Caco-2 (cell line): ENCODE results near the gene HIF1A. TPM values are rescaled to one million over a fixed set of nuclear protein-coding genes. Genes with fewer than 3 reads are reported as not detected.

ENCODE experiments used
- BruUV-seq: library from RNA; stranded (reverse); fragments of 400-500 nt; replicated peaks from 2 replicates; lab custom pipeline; 2021; lab: Mats Ljungman, UMichigan
- CTCF ChIA-PET: fragments of 300-600 bp; sonication (Branson Sonifier 250); formaldehyde crosslinking; loops from one replicate; lab custom pipeline; 2022; ENCODE audit warnings: antibody characterized with exemption; lab: Charles Lee
- POLR2A ChIA-PET: fragments of 300-600 bp; sonication (Branson Sonifier 250); formaldehyde crosslinking; loops from one replicate; lab custom pipeline; 2022; ENCODE audit warnings: antibody characterized with exemption; lab: Charles Lee
- DNase-seq, 2 experiments: peaks; one replicate each; pipeline versions ENCODE4 v3.0.0 to v3.0.0-alpha.2; 2020 to 2022
- H3K27me3 ChIP-seq: replicated peaks from 2 replicates; pipeline ENCODE4 v1.6.0; 2011; ENCODE audit warnings: low read length; ENCODE audit not compliant: control insufficient read depth, insufficient read depth
- H3K36me3 ChIP-seq: 2 replicates; pipeline ENCODE4 v1.5.1; 2011; ENCODE audit warnings: low read length; ENCODE audit not compliant: control insufficient read depth, insufficient read depth
- H3K4me1 ChIP-seq: fragments of 250-450 bp; sonication (Bioruptor Pico); 2 replicates; pipeline ENCODE4 v1.5.1; 2020; ENCODE audit warnings: mild to moderate bottlenecking
- H3K4me3 ChIP-seq: 2 replicates; pipeline ENCODE4 v1.5.1; 2011; ENCODE audit warnings: low read depth, mild to moderate bottlenecking, control low read depth, low read length
- H3K9me3 ChIP-seq: fragments of 250-450 bp; sonication (Bioruptor Pico); 2 replicates; pipeline ENCODE4 v1.5.1; 2020; ENCODE audit warnings: mild to moderate bottlenecking, moderate library complexity
- H3K27ac Mint-ChIP-seq: one replicate; pipeline ENCODE4 v1.8.0; 2022; ENCODE audit warnings: mixed read lengths; ENCODE audit not compliant: unreplicated experiment
- H3K27me3 Mint-ChIP-seq: one replicate; pipeline ENCODE4 v1.8.0; 2022; ENCODE audit warnings: mixed read lengths; ENCODE audit not compliant: insufficient read depth, unreplicated experiment
- H3K36me3 Mint-ChIP-seq: one replicate; pipeline ENCODE4 v1.8.0; 2022; ENCODE audit warnings: mild to moderate bottlenecking, mixed read lengths; ENCODE audit not compliant: insufficient read depth, unreplicated experiment
- H3K4me1 Mint-ChIP-seq: one replicate; pipeline ENCODE4 v1.8.0; 2022; ENCODE audit warnings: low read depth, mixed read lengths; ENCODE audit not compliant: unreplicated experiment
- H3K4me3 Mint-ChIP-seq: one replicate; pipeline ENCODE4 v1.8.0; 2022; ENCODE audit warnings: mild to moderate bottlenecking, moderate library complexity, mixed read lengths; ENCODE audit not compliant: unreplicated experiment
- H3K9me3 Mint-ChIP-seq: one replicate; pipeline ENCODE4 v1.8.0; 2022; ENCODE audit warnings: mixed read lengths; ENCODE audit not compliant: unreplicated experiment
- CTCF ChIP-seq, 2 experiments: fragments of 200-600 bp in 1 of 2; IDR thresholded peaks; 1 replicate in 1 of 2; 2 replicates in 1 of 2; pipeline versions ENCODE4 v1.5.1 to v1.8.0; 2011 to 2022; ENCODE audit warnings: antibody characterized with exemption in 1 of 2, control low read depth in 1 of 2, inconsistent platforms in 1 of 2, low read depth in 1 of 2, low read length in 1 of 2, mild to moderate bottlenecking in 1 of 2, moderate library complexity in 1 of 2; ENCODE audit not compliant: insufficient read depth in 1 of 2, severe bottlenecking in 1 of 2, unreplicated experiment in 1 of 2
- intact Hi-C: fragments of 100-400 bp; cut with micrococcal nuclease; formaldehyde crosslinking; loops from one replicate; pipeline ENCODE4 v1.10.0; 2022; ENCODE audit not compliant: unreplicated experiment
- total RNA-seq: library from RNA; stranded (reverse); gene quantifications from 2 replicates; pipeline ENCODE4 v1.2.3, GENCODE V29; 2022

Gene HIF1A
- total RNA-seq, 1 experiment from 2014 or later = 127 TPM

GRCh38 chr14:61718039-61718438, 22.7 kb downstream of the HIF1A start:
- Histone ChIP-seq H3K4me1 (peaks cover 23% of the 10 kb centered on the region; the same call in 1 of the 2 replicates), H3K4me3 (no peak overlapping the region), H3K36me3 (no peaks in the 10 kb centered on the region; the same call in 1 of the 2 replicates), H3K9me3 (no peaks in the 10 kb centered on the region), H3K27me3 (no peaks in the 10 kb centered on the region)
- CTCF ChIA-PET = no interaction called here
- Mint-ChIP-seq H3K9me3 (no peaks in the 10 kb centered on the region), H3K27me3 (no peaks in the 10 kb centered on the region), H3K4me1 (peaks cover 16% of the 10 kb centered on the region), H3K36me3 (peaks cover 22% of the 10 kb centered on the region), H3K27ac (no peak overlapping the region), H3K4me3 (no peak overlapping the region)
- POLR2A ChIA-PET = no interaction called here
- TF ChIP-seq CTCF (IDR thresholded peaks at IDR 0.05; ENCODE audit: insufficient read depth in 1 of 2, low read depth in 1 of 2, low read length in 1 of 2, severe bottlenecking in 1 of 2, unreplicated experiment in 1 of 2) = no peak
- no TSS peak for BruUV-seq
- intact Hi-C loops = loop anchor here (5.0 kb wide), 1 partner anchor 156 kb away; no protein-coding TSS in a partner anchor
- DNase-seq = no peak

- H3K4me3 Mint-ChIP-seq = no peak overlapping the region
- Histone ChIP-seq H3K9me3 (no peaks in the 10 kb centered on the region), H3K4me1 (peaks cover 10% of the 10 kb centered on the region; the same call in 1 of the 2 replicates), H3K36me3 (no peaks in the 10 kb centered on the region; the same call in 1 of the 2 replicates), H3K4me3 (no peak overlapping the region), H3K27me3 (no peaks in the 10 kb centered on the region)
- ChIA-PET POLR2A (no interaction called here), CTCF (no interaction called here)
- H3K27ac Mint-ChIP-seq = no peak overlapping the region
- H3K4me1 Mint-ChIP-seq = peaks cover 11% of the 10 kb centered on the region
- no peak for DNase-seq
- no peaks in the 10 kb centered on the region for H3K9me3 Mint-ChIP-seq
- no TSS peak for BruUV-seq
- TF ChIP-seq CTCF (IDR thresholded peaks at IDR 0.05; ENCODE audit: insufficient read depth in 1 of 2, low read depth in 1 of 2, low read length in 1 of 2, severe bottlenecking in 1 of 2, unreplicated experiment in 1 of 2) = no peak
- intact Hi-C loops = loop anchor here (5.0 kb wide), 1 partner anchor 157 kb away; no protein-coding TSS in a partner anchor
- no peaks in the 10 kb centered on the region for H3K27me3 Mint-ChIP-seq
- peaks cover 35% of the 10 kb centered on the region for H3K36me3 Mint-ChIP-seq
Observed at GRCh38 chr14:61719344-61720293, 24.3 kb downstream of the HIF1A start.

- ChIA-PET CTCF (no interaction called here), POLR2A (no interaction called here)
- peaks cover 14% of the 10 kb centered on the region for H3K4me1 Mint-ChIP-seq
- no peaks in the 10 kb centered on the region for H3K9me3 ChIP-seq
- no peak for DNase-seq
- intact Hi-C loops = no loop called here
- peaks cover 5% of the 10 kb centered on the region; the same call in 1 of the 2 replicates for H3K4me1 ChIP-seq
- no peaks in the 10 kb centered on the region for H3K27me3 ChIP-seq
- peaks cover 41% of the 10 kb centered on the region for H3K36me3 Mint-ChIP-seq
- BruUV-seq = no TSS peak
- H3K36me3 ChIP-seq = no peaks in the 10 kb centered on the region; the same call in 1 of the 2 replicates
- H3K4me3 Mint-ChIP-seq = no peak overlapping the region
- TF ChIP-seq CTCF (IDR thresholded peaks at IDR 0.05; ENCODE audit: insufficient read depth in 1 of 2, low read depth in 1 of 2, low read length in 1 of 2, severe bottlenecking in 1 of 2, unreplicated experiment in 1 of 2) = no peak
- H3K4me3 ChIP-seq = no peak overlapping the region
- no peak overlapping the region for H3K27ac Mint-ChIP-seq
- no peaks in the 10 kb centered on the region for H3K27me3 Mint-ChIP-seq
- H3K9me3 Mint-ChIP-seq = no peaks in the 10 kb centered on the region
Observed at GRCh38 chr14:61720294-61720661, 25.0 kb downstream of the HIF1A start.
